Ectodermal cell (in vitro differentiated cells): ENCODE data around the gene FNBP1.

Experiments
- H3K27ac ChIP-seq: 2 replicates; pipeline ENCODE4 v1.7.0; 2013; ENCODE audit warnings: mild to moderate bottlenecking, low read depth, low read length; ENCODE audit not compliant: insufficient read depth, poor library complexity, severe bottlenecking
- H3K27me3 ChIP-seq: 2 replicates; pipeline ENCODE4 v1.7.0; 2013; ENCODE audit warnings: mild to moderate bottlenecking, low read length; ENCODE audit not compliant: insufficient read depth, control insufficient read depth, poor library complexity, severe bottlenecking
- H3K36me3 ChIP-seq: one replicate; pipeline ENCODE4 v1.7.0; 2013; ENCODE audit warnings: low read length; ENCODE audit not compliant: control insufficient read depth, insufficient read depth
- H3K4me1 ChIP-seq: one replicate; pipeline ENCODE4 v1.7.0; 2013; ENCODE audit warnings: low read length; ENCODE audit not compliant: control insufficient read depth, insufficient read depth
- H3K4me3 ChIP-seq: 2 replicates; pipeline ENCODE4 v1.7.0; 2013; ENCODE audit warnings: low read depth, low read length, control low read depth; ENCODE audit not compliant: insufficient read depth
- H3K9me3 ChIP-seq: 2 replicates; pipeline ENCODE4 v1.7.0; 2013; ENCODE audit warnings: mild to moderate bottlenecking, low read length, moderate library complexity; ENCODE audit not compliant: control insufficient read depth
- WGBS, 2 experiments: methylation state at CpG; one replicate each; pipeline ENCODE4 v1.1.7; 2013; ENCODE audit warnings: missing lambda C conversion rate in 2 of 2; 5-methylcytosine and 5-hydroxymethylcytosine counted together

The FNBP1 gene

DNA sequence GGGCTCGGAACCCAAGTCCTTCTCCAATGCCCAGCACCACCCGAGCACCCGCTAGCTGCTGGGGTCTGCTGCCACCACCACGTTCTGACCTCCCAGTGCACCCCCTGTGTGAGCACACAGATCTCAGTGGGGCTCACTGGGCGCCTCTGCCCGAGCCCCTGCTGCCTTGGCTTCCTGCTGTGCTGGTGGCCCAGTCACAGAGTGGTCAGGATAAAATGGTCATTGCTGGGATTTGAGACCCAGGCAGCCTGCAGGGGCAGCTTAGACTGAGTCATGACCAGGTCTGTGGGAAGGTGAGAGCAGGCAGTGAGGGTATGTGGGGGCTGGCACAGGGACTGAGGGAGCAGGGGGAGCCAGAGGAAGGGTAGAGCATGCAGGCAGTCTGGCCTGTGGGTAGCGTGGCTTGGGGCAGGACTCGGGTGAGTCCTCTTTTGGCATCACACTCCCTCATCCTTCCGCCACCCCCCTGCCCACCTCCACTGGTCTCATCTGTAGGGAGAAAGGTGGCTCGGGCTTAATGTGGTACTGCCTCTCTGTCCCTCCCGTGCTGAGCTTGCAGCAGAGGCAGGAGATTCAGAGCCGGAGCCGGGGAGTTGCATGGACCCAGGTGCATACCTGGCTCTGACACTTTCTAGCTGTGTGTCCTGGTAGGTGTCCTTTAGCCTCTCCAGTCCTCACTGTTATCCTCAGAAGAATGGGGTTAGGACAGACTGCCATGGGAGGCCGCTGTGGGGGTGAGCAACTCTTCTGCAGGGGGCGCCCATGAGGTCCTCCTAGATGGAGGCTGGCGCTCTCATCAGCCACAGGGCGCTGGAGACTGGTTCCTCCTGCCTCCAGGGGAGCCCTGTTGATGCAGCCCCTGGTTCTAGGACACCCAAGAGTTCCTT is 175.6 kb downstream of the FNBP1 start:
- Histone ChIP-seq H3K9me3 (no peaks in the 10 kb centered on the region), H3K27me3 (no peaks in the 10 kb centered on the region), H3K4me1 (no peaks in the 10 kb centered on the region), H3K4me3 (no peak overlapping the region), H3K36me3 (peaks cover 8% of the 10 kb centered on the region), H3K27ac (no peak overlapping the region)
- WGBS, 2 experiments = 78% methylated on average over 17 of the region's 17 CpGs

DNA sequence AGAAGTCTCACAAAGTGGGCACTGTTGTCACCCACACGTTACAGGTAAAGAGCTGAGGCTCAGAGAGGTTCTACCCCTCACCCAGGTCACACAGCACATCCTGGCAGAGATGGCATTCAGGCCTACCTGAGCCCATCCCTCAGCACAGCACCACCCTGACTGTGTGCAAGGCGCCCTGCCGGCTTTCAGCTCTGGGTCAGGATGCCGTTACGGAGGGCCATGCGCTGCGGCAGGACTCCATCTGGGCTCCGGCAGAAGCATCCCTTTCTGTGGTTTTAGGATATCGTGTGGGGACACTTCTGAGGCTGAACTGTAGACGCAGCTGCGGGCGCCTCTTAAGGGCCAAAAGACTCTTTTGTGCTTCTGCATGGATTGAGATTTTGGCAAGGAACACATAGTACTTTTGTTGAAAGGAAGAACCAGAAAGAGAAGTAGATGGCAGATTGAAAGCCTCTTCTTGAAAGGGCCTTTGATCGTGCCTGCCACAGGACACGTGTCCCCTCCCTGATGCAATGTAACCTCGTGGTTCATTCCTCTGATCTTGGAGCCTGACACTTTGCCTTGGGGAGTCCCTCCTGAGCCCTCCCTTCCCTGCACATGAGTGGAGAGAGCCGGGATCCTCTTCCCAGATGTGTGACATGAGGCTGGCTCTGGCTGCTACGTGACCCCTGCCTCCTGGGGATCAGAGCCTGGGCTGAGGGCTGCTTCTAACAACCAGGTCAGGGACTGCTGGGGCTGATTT is 176.4 kb downstream of the FNBP1 start:
- H3K27ac ChIP-seq = no peak overlapping the region
- no peaks in the 10 kb centered on the region for H3K9me3 ChIP-seq
- no peak overlapping the region for H3K4me3 ChIP-seq
- no peaks in the 10 kb centered on the region for H3K27me3 ChIP-seq
- 86 to 88% methylated on average over 17 of the region's 17 CpGs for WGBS, 2 experiments
- H3K36me3 ChIP-seq = peaks cover 11% of the 10 kb centered on the region
- H3K4me1 ChIP-seq = no peaks in the 10 kb centered on the region

DNA sequence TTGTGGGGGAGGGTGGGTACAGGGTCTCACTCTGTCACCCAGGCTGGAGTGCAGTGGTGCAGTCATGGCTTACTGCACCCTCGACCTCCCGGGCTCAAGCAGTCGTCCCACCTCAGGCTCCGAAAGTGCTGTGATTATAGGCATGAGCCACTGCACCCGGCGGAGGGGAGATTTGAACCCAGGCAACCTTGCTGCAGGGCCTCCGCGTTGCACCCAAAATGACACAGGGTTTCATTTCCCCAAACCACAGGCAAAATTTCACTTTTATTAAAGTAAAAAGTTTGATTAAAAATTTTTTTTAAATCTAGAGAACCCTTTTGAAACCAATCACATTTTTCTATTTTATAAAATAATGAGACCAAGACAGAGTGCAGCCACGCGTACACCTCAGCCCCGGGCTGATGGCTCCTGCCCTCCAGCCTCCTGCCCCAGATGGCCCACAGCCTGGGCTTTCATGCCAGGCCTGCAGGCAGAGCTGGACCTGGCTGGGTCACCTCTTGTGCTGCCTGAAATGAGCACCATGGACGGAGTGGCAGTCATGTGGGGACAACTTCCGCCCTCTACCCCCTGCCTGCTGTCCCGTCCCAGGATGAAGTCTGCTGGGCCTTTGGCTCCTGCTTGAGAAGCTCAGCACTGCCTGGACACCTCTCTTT is 177.2 kb downstream of the FNBP1 start:
- no peak overlapping the region for H3K4me3 ChIP-seq
- peaks cover 11% of the 10 kb centered on the region for H3K36me3 ChIP-seq
- no peaks in the 10 kb centered on the region for H3K4me1 ChIP-seq
- H3K9me3 ChIP-seq = no peaks in the 10 kb centered on the region
- no peak overlapping the region for H3K27ac ChIP-seq
- WGBS, 2 experiments = 81 to 82% methylated on average over 14 of the region's 14 CpGs
- H3K27me3 ChIP-seq = no peaks in the 10 kb centered on the region

DNA sequence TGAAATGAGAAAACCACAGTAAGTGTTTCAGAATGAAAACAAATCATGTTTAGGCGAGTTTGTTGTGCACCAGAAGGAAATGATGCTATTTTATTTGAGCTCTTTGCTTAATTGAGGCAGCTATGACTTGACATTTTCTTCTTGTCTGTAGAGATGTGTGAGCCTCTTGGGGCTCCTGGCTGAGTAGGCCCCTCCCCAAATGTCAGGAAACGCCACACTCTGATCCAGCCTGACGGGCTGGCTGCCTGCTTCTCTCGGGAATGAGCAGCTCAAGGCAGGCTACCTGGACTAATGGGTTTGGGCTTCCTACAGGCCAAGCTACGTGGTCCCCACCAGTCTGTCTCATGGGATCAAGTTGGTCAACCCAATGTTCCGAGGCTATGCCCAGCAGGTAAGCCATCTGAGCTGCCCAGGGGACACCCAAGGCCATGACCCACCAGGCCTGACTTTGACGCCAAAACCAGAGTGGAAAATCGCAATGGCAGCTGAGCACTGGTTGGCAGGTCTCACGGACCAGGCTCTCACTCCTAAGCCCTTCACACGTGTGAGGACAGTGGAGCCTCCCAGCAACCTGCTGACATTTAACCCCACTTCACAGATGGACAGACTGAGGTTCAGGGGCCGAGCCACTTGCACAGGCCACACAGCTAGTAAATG is 177.9 kb downstream of the FNBP1 start:
- Histone ChIP-seq H3K4me1 (no peaks in the 10 kb centered on the region), H3K4me3 (no peak overlapping the region), H3K36me3 (peaks cover 11% of the 10 kb centered on the region), H3K9me3 (no peaks in the 10 kb centered on the region), H3K27me3 (no peaks in the 10 kb centered on the region), H3K27ac (no peak overlapping the region)
- whole genome bisulfite sequencing, 2 experiments = 63% methylated on average over 11 of the region's 11 CpGs

DNA sequence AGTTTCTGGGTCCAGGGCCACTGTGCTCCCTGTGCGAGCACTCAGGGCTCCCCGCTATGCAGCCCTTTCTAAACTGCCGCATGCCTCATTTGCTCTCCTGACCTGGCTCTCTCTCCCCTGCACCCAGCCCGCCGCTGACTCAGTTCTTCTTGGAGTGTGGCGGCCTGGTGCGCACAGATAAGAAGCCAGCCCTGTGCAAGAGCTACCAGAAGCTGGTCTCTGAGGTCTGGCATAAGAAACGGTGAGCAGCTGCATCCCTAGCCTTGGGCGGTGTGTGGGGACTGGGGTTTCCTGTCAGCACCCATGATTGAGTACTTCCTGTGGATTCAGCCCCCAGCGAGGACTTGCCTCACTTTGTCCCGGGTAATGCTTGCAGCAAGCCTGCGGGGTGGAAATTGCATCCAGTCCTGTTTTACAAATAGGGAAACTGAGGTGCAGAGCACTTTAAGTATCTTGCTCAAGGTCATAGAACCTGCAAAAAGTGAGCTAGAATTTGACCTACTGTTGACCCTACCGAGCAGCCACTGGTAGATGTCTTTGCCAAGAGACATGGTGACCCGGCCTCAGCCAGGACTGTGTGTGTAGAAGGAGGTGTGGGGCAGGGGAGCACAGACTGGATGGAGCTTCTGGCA is 179.8 kb downstream of the FNBP1 start:
- H3K27ac ChIP-seq = no peak overlapping the region

DNA sequence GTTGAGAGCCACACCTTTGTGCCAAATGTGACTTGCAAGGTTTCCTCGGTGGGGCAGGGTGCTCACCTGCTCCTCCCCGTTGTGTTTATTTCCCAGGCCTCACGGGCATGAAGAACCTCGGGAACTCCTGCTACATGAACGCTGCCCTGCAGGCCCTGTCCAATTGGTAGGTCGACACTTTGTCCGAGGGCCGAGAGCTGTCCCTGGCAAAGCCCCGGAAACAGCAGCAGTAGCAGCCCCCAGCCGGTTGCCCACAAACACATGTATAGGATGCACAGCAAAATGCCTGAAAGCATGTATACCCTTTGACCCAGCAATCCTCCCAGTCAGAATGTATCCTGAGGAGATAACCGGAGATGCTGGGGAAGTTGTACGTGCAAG is 181.6 kb downstream of the FNBP1 start:
- 88% methylated on average over 12 of the region's 12 CpGs for WGBS, 2 experiments
- peaks cover 11% of the 10 kb centered on the region for H3K36me3 ChIP-seq
- H3K9me3 ChIP-seq = no peaks in the 10 kb centered on the region

More for the DNA sequence above, 179.8 kb downstream of the FNBP1 start:
- no peak overlapping the region for H3K4me3 ChIP-seq
- 92% methylated on average over 14 of the region's 14 CpGs for WGBS, 2 experiments
- H3K4me1 ChIP-seq = no peaks in the 10 kb centered on the region
- H3K27me3 ChIP-seq = no peaks in the 10 kb centered on the region
- no peaks in the 10 kb centered on the region for H3K9me3 ChIP-seq
- H3K36me3 ChIP-seq = peaks cover 11% of the 10 kb centered on the region

DNA sequence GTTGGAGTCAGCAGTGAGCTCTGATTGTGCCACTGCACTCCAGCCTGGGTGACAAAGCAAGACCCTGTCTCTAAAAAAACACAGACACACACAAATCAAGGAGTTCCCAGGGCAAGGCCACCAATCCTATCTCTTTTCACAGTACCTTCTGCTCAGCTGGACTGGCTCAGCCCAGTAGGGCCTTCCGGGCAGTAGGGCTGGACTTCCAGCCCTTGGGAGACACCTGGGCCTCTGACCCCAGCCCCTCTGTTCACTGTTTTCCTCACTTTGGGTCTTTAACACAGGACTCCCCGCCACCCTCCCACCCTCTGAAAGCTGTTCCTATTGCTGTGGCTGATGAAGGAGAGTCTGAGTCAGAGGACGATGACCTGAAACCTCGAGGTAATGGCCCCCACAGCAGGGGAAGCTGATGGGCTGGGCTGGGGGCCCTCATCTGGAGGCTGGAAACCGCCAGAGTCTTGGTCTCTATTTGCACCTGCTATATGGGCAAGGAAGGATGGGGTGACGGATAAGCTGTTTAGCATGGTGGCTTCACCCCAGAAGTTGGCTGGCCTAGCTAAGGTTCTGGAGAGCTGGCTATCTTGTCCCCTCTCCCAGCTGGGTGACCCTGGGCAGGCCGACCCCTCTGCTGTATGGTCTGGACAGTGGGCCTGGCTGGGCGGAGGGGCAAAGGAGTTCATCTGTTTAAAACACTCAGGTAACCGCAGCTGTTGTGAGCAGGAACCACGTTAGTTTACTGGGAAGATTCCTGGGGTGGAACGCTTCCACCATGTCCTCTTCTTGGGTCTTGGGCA is 182.1 kb downstream of the FNBP1 start:
- 76 to 77% methylated on average over 11 of the region's 11 CpGs for WGBS, 2 experiments
- H3K4me3 ChIP-seq = no peak overlapping the region
- no peaks in the 10 kb centered on the region for H3K9me3 ChIP-seq
- H3K4me1 ChIP-seq = no peaks in the 10 kb centered on the region
- H3K27ac ChIP-seq = no peak overlapping the region
- H3K27me3 ChIP-seq = no peaks in the 10 kb centered on the region
- H3K36me3 ChIP-seq = peaks cover 6% of the 10 kb centered on the region

More for the DNA sequence above, 181.6 kb downstream of the FNBP1 start:
- Histone ChIP-seq H3K4me1 (no peaks in the 10 kb centered on the region), H3K4me3 (no peak overlapping the region), H3K27ac (no peak overlapping the region), H3K27me3 (no peaks in the 10 kb centered on the region)

DNA sequence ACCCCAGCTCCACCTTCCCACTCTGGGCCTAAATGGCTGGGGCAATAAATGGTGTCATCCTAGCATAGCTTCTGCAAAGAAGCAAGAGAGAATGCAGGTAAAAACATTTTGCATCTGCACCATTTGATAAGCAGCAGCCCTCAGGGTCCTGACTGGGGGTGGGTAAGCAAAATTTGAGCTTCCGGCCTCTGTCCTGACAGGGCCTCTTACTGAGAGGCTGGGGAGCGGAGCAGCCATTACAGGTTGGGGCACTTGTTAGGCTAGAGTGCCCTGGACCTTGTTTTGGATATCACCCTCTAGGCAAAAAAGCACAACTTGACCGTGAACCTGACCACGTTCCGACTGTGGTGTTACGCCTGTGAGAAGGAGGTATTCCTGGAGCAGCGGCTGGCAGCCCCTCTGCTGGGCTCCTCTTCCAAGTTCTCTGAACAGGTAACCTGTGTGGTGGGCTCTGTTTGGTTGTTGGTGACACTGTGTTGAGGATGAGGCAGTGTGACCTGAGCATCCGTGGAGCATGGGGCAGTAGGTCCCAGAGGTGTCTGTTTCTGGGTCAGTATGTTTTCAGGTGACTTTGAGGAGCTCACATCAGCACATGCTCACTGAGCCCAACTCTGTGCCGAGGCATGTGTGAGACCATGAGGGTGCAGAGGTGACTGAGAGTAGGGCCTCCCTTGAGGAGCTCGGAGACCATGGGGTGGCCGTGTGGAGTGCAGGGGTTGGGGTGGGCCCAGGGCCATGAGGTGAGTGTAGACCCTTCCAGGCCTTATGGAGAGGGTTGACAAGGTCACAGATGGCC is 184.6 kb downstream of the FNBP1 start:
- H3K4me1 ChIP-seq = no peaks in the 10 kb centered on the region
- H3K9me3 ChIP-seq = no peaks in the 10 kb centered on the region
- 88 to 89% methylated on average over 11 of the region's 11 CpGs for WGBS, 2 experiments
- H3K4me3 ChIP-seq = no peak overlapping the region
- H3K36me3 ChIP-seq = peaks cover 3% of the 10 kb centered on the region
- no peaks in the 10 kb centered on the region for H3K27me3 ChIP-seq
- H3K27ac ChIP-seq = no peak overlapping the region
